GM12878 (cell line): ENCODE measurements around the gene SEMA5B. TPM values are rescaled to one million over a fixed set of nuclear protein-coding genes. Genes with fewer than 3 reads are reported as not detected.

Experiments used
- ATAC-seq: fragments of 200-7000 bp; cut with Tn5 transposase; 3 replicates; pipeline ENCODE4 v1.9.1; 2020; ENCODE audit warnings: mild to moderate bottlenecking, moderate library complexity
- BruUV-seq: library from RNA; stranded (reverse); fragments of 400-500 nt; replicated peaks from 2 replicates; lab custom pipeline; 2021; lab: Mats Ljungman, UMichigan
- CTCF ChIA-PET: fragments of 300-600 bp; sonication (Branson Sonifier 250); formaldehyde crosslinking; extraction: SDS; loops from one replicate; lab custom pipeline; 2021; ENCODE audit warnings: inconsistent platforms; lab: Yijun Ruan, JAX
- POLR2A ChIA-PET: fragments of 350-600 bp; formaldehyde crosslinking; extraction: SDS; loops from one replicate; lab custom pipeline; 2021; ENCODE audit warnings: inconsistent platforms; lab: Charles Lee
- RAD21 ChIA-PET: fragments of 300-600 bp; sonication (Branson Sonifier 250); formaldehyde crosslinking; loops from one replicate; lab custom pipeline; 2023; ENCODE audit warnings: antibody characterized with exemption; ENCODE audit not compliant: unreplicated experiment; lab: Charles Lee
- SMC1A ChIA-PET: fragments of 300-600 bp; sonication (Branson Sonifier 250); formaldehyde crosslinking; loops from one replicate; lab custom pipeline; 2023; ENCODE audit not compliant: unreplicated experiment, uncharacterized antibody; lab: Charles Lee
- DNase-seq: peaks from one replicate; pipeline ENCODE4 v3.0.0-alpha.2; 2011; ENCODE audit warnings: low read depth, low spot score
- FAIRE-seq: peaks from 3 replicates; lab custom pipeline; 2011; peaks lifted over from hg19 to GRCh38; lab: Jason Lieb, UNC
- H2AFZ ChIP-seq: 2 replicates; pipeline ENCODE4 v1.6.0; 2011; ENCODE audit warnings: low read depth, low read length, control low read depth; ENCODE audit not compliant: control insufficient read depth
- H3K27ac ChIP-seq: 2 replicates; pipeline ENCODE4 v1.5.1; 2011; ENCODE audit warnings: control low read depth; ENCODE audit not compliant: control insufficient read depth, insufficient read depth
- H3K27me3 ChIP-seq, 2 experiments: replicated peaks in 1 of 2; 2 replicates each; pipeline versions ENCODE4 v1.6.0 to v1.6.1; 2011; ENCODE audit warnings: low read length in 1 of 2; ENCODE audit not compliant: control insufficient read depth in 2 of 2, insufficient read depth in 2 of 2
- H3K36me3 ChIP-seq, 2 experiments: 2 replicates each; pipeline ENCODE4 v1.5.1; 2011; ENCODE audit warnings: low read length in 1 of 2; ENCODE audit not compliant: control insufficient read depth in 2 of 2, insufficient read depth in 2 of 2
- H3K4me1 ChIP-seq: 2 replicates; pipeline ENCODE4 v1.6.1; 2011; ENCODE audit warnings: mild to moderate bottlenecking, low read length, moderate library complexity, mixed read lengths; ENCODE audit not compliant: control insufficient read depth, insufficient read depth
- H3K4me2 ChIP-seq: 2 replicates; pipeline ENCODE4 v1.6.0; 2011; ENCODE audit warnings: control low read depth; ENCODE audit not compliant: control insufficient read depth, insufficient read depth
- H3K4me3 ChIP-seq: fragments of 200-600 bp; sonication (generic); 2 replicates; pipeline ENCODE4 v1.5.1; 2016
- H3K79me2 ChIP-seq: 2 replicates; pipeline ENCODE4 v1.6.0; 2011; ENCODE audit warnings: low read length; ENCODE audit not compliant: control insufficient read depth, insufficient read depth
- H3K9ac ChIP-seq: 2 replicates; pipeline ENCODE4 v1.8.0; 2011; ENCODE audit warnings: low read length, control low read depth, mixed read lengths; ENCODE audit not compliant: control insufficient read depth, insufficient read depth
- H3K9me3 ChIP-seq: replicated peaks from 3 replicates; pipeline ENCODE4 v1.5.1; 2011; ENCODE audit warnings: mild to moderate bottlenecking, low read length; ENCODE audit not compliant: control insufficient read depth, insufficient read depth
- H4K20me1 ChIP-seq: 2 replicates; pipeline ENCODE4 v1.6.0; 2011; ENCODE audit not compliant: control insufficient read depth, insufficient read depth
- ATF2 ChIP-seq: IDR thresholded peaks from 2 replicates; pipeline ENCODE4 v1.6.1; 2012; ENCODE audit warnings: low read length, inconsistent platforms
- CHD1 ChIP-seq: IDR thresholded peaks from 2 replicates; pipeline ENCODE4 v1.6.1; 2012; ENCODE audit warnings: low read depth, low read length, improper control_type of control experiment
- E4F1 ChIP-seq: fragments of 450-650 bp; IDR thresholded peaks from 2 replicates; pipeline ENCODE4 v1.6.1; 2018; ENCODE audit warnings: borderline replicate concordance, mild to moderate bottlenecking; ENCODE audit not compliant: partially characterized antibody
- EED ChIP-seq: sonication (generic); IDR thresholded peaks from 2 replicates; pipeline ENCODE4 v1.6.1; 2016; ENCODE audit warnings: antibody characterized with exemption, low read depth
- EGR1 ChIP-seq, 2 experiments: IDR thresholded peaks; 1 replicate in 1 of 2; 2 replicates in 1 of 2; pipeline ENCODE4 v1.6.1; 2011 to 2012; ENCODE audit warnings: low read depth in 2 of 2, low read length in 2 of 2, borderline replicate concordance in 1 of 2, mild to moderate bottlenecking in 1 of 2, moderate library complexity in 1 of 2
- HSF1 ChIP-seq: fragments of 150-350 bp; IDR thresholded peaks from 2 replicates; pipeline ENCODE4 v1.6.1; 2014; ENCODE audit warnings: mild to moderate bottlenecking, low read depth, low read length
- KAT2A ChIP-seq: conservative IDR thresholded peaks from 2 replicates; pipeline ENCODE4 v1.6.1; 2011; ENCODE audit warnings: low read depth, low read length; ENCODE audit not compliant: control insufficient read depth
- POLR2A ChIP-seq: IDR thresholded peaks from 2 replicates; pipeline ENCODE4 v1.6.1; 2011; ENCODE audit warnings: low read depth, mild to moderate bottlenecking, low read length
- SP1 ChIP-seq: IDR thresholded peaks from one replicate; pipeline ENCODE4 v1.6.1; 2011; ENCODE audit warnings: low read depth, low read length
- SRF ChIP-seq, 2 experiments: IDR thresholded peaks; 2 replicates each; pipeline ENCODE4 v1.6.1; 2011; ENCODE audit warnings: low read depth in 2 of 2, low read length in 2 of 2, mild to moderate bottlenecking in 1 of 2, moderate library complexity in 1 of 2
- TCF3 ChIP-seq: IDR thresholded peaks from 2 replicates; pipeline ENCODE4 v1.6.1; 2012; ENCODE audit warnings: low read depth, mild to moderate bottlenecking, low read length, borderline replicate concordance; ENCODE audit not compliant: insufficient read depth
- ZBED1 ChIP-seq: IDR thresholded peaks from 2 replicates; pipeline ENCODE4 v1.6.1; 2016; ENCODE audit warnings: borderline replicate concordance
- WGBS: methylation state at CpG from one replicate; pipeline ENCODE4 v1.1.6; 2016; ENCODE audit warnings: low lambda C conversion rate; ENCODE audit not compliant: insufficient replicate concordance, insufficient coverage; ENCODE audit errors: missing lambda C conversion rate; 5-methylcytosine and 5-hydroxymethylcytosine counted together
- in situ Hi-C: fragments of 300-500 bp; cut with MboI; formaldehyde crosslinking; loops from 9 replicates; pipeline ENCODE4 v1.14.3; 2018; ENCODE audit warnings: mixed read lengths
- intact Hi-C: fragments of 100-400 bp; cut with micrococcal nuclease; formaldehyde crosslinking; loops from one replicate; pipeline ENCODE4 v1.14.2; 2022; ENCODE audit not compliant: unreplicated experiment
- polyA plus RNA-seq, 11 experiments: library from polyadenylated mRNA; depleted of rRNA in 4 of 11; unstranded in 6 of 11; stranded (reverse) in 5 of 11; fragments of >200 nt; fragmentation: Nextera tagmentation in 4 of 11; fragmentation: Illumina TruSeq in 1 of 11; extraction: Ambion mirVana in 4 of 11; extraction: Trizol in 1 of 11; gene quantifications; 1 replicate in 1 of 11; 2 replicates in 10 of 11; pipeline versions ENCODE4 v1.2.1 to v1.2.3, GENCODE V29; 2011 to 2016; ENCODE audit warnings: inconsistent platforms in 2 of 11, missing spikeins in 2 of 11, low read depth in 1 of 11
- total RNA-seq, 4 experiments: library from RNA; depleted of rRNA in 3 of 4; stranded (reverse); fragments of >200 nt in 3 of 4; fragmentation: Illumina TruSeq in 1 of 4; extraction: Trizol in 1 of 4; gene quantifications; 2 replicates each; pipeline versions ENCODE4 v1.2.1 to v1.2.3, GENCODE V29; 2013 to 2021

The SEMA5B gene
- total and polyA plus RNA-seq, 10 of the 15 experiments (the other 5 are each of a cell fraction or from before 2014, with no cell fraction given), result 0.05 TPM; not detected in 9

GRCh38 chr3:122996038-122996580 lies 31.5 kb downstream of the SEMA5B start:
- H3K9me3 ChIP-seq, result no peaks in the 10 kb centered on the region
- in situ Hi-C loops (no loop called here), intact Hi-C loops (no loop called here)
- no peaks in the 10 kb centered on the region for H3K4me1 ChIP-seq
- no peaks in the 10 kb centered on the region for H4K20me1 ChIP-seq
- 49% methylated on average over 14 of the region's 14 CpGs for WGBS
- H2AFZ ChIP-seq, result no peak overlapping the region
- ATAC-seq (no peak), DNase-seq (no peak), FAIRE-seq (no peak)
- TF ChIP-seq POLR2A, result no peak
- no peak for TF ChIP-seq SRF (IDR thresholded peaks at IDR 0.05; ENCODE audit: low read depth in 2 of 2, low read length in 2 of 2)
- no peak for TF ChIP-seq TCF3
- no peak for TF ChIP-seq EED
- no peak for TF ChIP-seq E4F1
- no peak for TF ChIP-seq KAT2A
- TF ChIP-seq EGR1 (IDR thresholded peaks at IDR 0.05; ENCODE audit: borderline replicate concordance in 1 of 2, low read depth in 2 of 2, low read length in 2 of 2), result no peak
- no peak for TF ChIP-seq SP1
- TF ChIP-seq HSF1, result no peak
- no peak for TF ChIP-seq ZBED1
- no peak for TF ChIP-seq ATF2
- no peak for TF ChIP-seq CHD1
- peaks cover 0 to 2% of the 10 kb centered on the region in 2 experiments; a peak in 3 of 4 replicates for H3K27me3 ChIP-seq
- H3K79me2 ChIP-seq, result no peaks in the 10 kb centered on the region
- ChIA-PET CTCF (interaction anchor here (1.5 kb wide), 1 partner anchor 11 kb away, joined by 3 read pairs; no protein-coding TSS in a partner anchor), POLR2A (no interaction called here), SMC1A (interaction anchor here (1.1 kb wide), 1 partner anchor 55 kb away, joined by 4 read pairs; no protein-coding TSS in a partner anchor), RAD21 (no interaction called here)
- no TSS peak for BruUV-seq
- H3K9ac ChIP-seq, result no peak overlapping the region
- no peaks in the 10 kb centered on the region for H3K36me3 ChIP-seq
- no peak overlapping the region for H3K27ac ChIP-seq
- no peak overlapping the region for H3K4me3 ChIP-seq
- no peak overlapping the region for H3K4me2 ChIP-seq
